RWPE2 (cell line): Measurements from ENCODE around the gene UGT2B7.
A peak's percentile ranks its signal among the peaks of the same experiment; 100 is the strongest.

Experiments used
- ATAC-seq: fragments of 200-7000 bp; cut with Tn5 transposase; 3 replicates; pipeline ENCODE4 v1.9.1; 2021; ENCODE audit warnings: low read depth
- DNase-seq: peaks from one replicate; pipeline ENCODE4 v3.0.0-alpha.2; 2020; ENCODE audit warnings: low spot score
- H3K27ac ChIP-seq: fragments of 450-650 bp; 2 replicates; pipeline ENCODE4 v1.5.1; 2017; ENCODE audit warnings: mild to moderate bottlenecking; ENCODE audit not compliant: poor library complexity, severe bottlenecking
- H3K27me3 ChIP-seq: fragments of 250-450 bp; sonication (Bioruptor Pico); 2 replicates; pipeline ENCODE4 v1.5.1; 2021; ENCODE audit warnings: mild to moderate bottlenecking, moderate library complexity; ENCODE audit not compliant: insufficient read depth, poor library complexity, severe bottlenecking
- H3K36me3 ChIP-seq: fragments of 250-450 bp; sonication (Bioruptor Pico); 2 replicates; pipeline ENCODE4 v1.5.1; 2020; ENCODE audit warnings: low read depth, mild to moderate bottlenecking, moderate library complexity
- H3K4me1 ChIP-seq: fragments of 250-450 bp; sonication (Bioruptor Pico); 2 replicates; pipeline ENCODE4 v1.5.1; 2021; ENCODE audit warnings: mild to moderate bottlenecking, moderate library complexity; ENCODE audit not compliant: insufficient read depth, poor library complexity, severe bottlenecking
- H3K4me3 ChIP-seq: fragments of 250-450 bp; sonication (Bioruptor Pico); 2 replicates; pipeline ENCODE4 v1.5.1; 2021; ENCODE audit warnings: mild to moderate bottlenecking, moderate library complexity; ENCODE audit not compliant: severe bottlenecking
- H3K9me3 ChIP-seq: fragments of 250-450 bp; sonication (Bioruptor Pico); 2 replicates; pipeline ENCODE4 v1.5.1; 2021; ENCODE audit warnings: mild to moderate bottlenecking, moderate library complexity; ENCODE audit not compliant: severe bottlenecking
- CTCF ChIP-seq: fragments of 450-650 bp; IDR thresholded peaks from one replicate; pipeline ENCODE4 v1.5.1; 2017; ENCODE audit warnings: mild to moderate bottlenecking, moderate library complexity; ENCODE audit not compliant: poor library complexity, severe bottlenecking

The UGT2B7 gene

GRCh38 chr4:69054578-69055200, 41.6 kb upstream of the UGT2B7 start:
- Histone ChIP-seq H3K27ac (peak overlapping the region; percentile 62), H3K36me3 (no peaks in the 10 kb centered on the region), H3K9me3 (no peaks in the 10 kb centered on the region), H3K4me3 (no peak overlapping the region), H3K4me1 (peaks cover 8% of the 10 kb centered on the region), H3K27me3 (no peaks in the 10 kb centered on the region)
- ATAC-seq (peak; percentile 85), DNase-seq (no peak)
- no peak for TF ChIP-seq CTCF

- Histone ChIP-seq H3K27ac (no peak overlapping the region), H3K4me3 (no peak overlapping the region), H3K9me3 (no peaks in the 10 kb centered on the region), H3K4me1 (peaks cover 8% of the 10 kb centered on the region), H3K27me3 (no peaks in the 10 kb centered on the region), H3K36me3 (no peaks in the 10 kb centered on the region)
- DNase-seq (no peak), ATAC-seq (no peak)
- TF ChIP-seq CTCF, result no peak
These were observed 40.1 kb upstream of the UGT2B7 start for GRCh38 chr4:69056150-69056549.

- no peak for ATAC-seq
- DNase-seq, result no peak
- H3K27ac ChIP-seq, result no peak overlapping the region
- no peak overlapping the region for H3K4me3 ChIP-seq
- no peaks in the 10 kb centered on the region for H3K36me3 ChIP-seq
- H3K9me3 ChIP-seq, result no peaks in the 10 kb centered on the region
- no peaks in the 10 kb centered on the region for H3K27me3 ChIP-seq
- TF ChIP-seq CTCF, result no peak
- peaks cover 8% of the 10 kb centered on the region for H3K4me1 ChIP-seq
These were observed 39.2 kb upstream of the UGT2B7 start for GRCh38 chr4:69056921-69057550.

- H3K4me1 ChIP-seq, result peaks cover 8% of the 10 kb centered on the region
These were observed 38.5 kb upstream of the UGT2B7 start for GRCh38 chr4:69057620-69058409.

More at GRCh38 chr4:69057620-69058409, 38.5 kb upstream of the UGT2B7 start:
- no peak overlapping the region for H3K27ac ChIP-seq
- no peaks in the 10 kb centered on the region for H3K36me3 ChIP-seq
- no peak for TF ChIP-seq CTCF
- no peaks in the 10 kb centered on the region for H3K9me3 ChIP-seq
- DNase-seq, result no peak
- no peak; the same call in 1 of the 3 replicates for ATAC-seq
- H3K4me3 ChIP-seq, result no peak overlapping the region
- H3K27me3 ChIP-seq, result no peaks in the 10 kb centered on the region
